GM18502 (cell line): ENCODE data around the gene PFKFB3.
"Not testable (repeated sequence)": the region's sequence is repeated elsewhere in the genome, so short reads cannot be mapped to it uniquely, and the experiment has no call there.

Experiments
- ATAC-seq: cut with Tn5 transposase; IDR thresholded peaks from one replicate; pipeline ENCODE4 v1.9.1; 2021; ENCODE audit warnings: mild to moderate bottlenecking; ENCODE audit not compliant: unreplicated experiment, poor library complexity

PFKFB3 gene

DNA sequence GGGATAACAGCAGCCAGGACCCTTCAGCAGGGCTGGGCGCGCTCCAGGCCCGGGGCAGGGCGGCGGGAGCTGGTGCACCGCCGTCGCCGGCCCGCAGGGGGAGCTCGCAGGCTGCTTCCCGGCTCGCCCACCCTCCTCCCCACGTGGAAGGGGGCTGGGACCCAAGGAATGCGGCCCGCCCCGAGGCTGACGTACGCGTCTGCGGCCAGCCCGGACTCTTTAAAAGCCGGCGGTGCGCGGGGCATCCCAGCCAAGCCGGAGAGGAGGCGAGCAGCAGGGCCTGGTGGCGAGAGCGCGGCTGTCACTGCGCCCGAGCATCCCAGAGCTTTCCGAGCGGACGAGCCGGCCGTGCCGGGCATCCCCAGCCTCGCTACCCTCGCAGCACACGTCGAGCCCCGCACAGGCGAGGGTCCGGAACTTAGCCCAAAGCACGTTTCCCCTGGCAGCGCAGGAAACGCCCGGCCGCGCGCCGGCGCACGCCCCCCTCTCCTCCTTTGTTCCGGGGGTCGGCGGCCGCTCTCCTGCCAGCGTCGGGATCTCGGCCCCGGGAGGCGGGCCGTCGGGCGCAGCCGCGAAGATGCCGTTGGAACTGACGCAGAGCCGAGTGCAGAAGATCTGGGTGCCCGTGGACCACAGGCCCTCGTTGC is at the start of gene PFKFB3:
TSS of gene PFKFB3 (plus strand) at position 249 of the 647 bp plus-strand sequence. CDS start at position 578, 329 bp downstream.
- ATAC-seq = peak; percentile 78

DNA sequence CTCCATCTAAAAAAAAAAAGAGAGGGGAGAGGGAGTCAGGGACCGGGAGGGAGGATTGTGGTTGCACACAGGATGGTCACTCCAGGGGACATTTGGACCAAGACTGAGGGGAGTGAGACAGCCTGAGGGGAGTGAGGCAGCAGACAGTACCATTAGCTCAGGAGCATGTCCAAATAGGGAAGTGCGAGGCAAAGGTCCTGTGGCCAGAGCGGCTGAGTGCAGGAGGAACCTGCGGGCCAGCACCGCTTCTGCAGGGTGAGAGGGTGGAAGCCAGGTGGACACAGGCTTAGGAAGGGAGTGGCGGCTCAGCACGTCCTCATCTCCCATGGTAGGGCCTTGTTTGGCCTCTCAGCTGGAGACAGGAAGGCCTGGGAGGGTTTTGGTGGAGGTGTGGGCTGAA is 48.9 kb upstream of the PFKFB3 start:
- no peak for ATAC-seq

- ATAC-seq = no peak
Measured at GRCh38 chr10:6154566-6154965, 48.2 kb upstream of the PFKFB3 start.

DNA sequence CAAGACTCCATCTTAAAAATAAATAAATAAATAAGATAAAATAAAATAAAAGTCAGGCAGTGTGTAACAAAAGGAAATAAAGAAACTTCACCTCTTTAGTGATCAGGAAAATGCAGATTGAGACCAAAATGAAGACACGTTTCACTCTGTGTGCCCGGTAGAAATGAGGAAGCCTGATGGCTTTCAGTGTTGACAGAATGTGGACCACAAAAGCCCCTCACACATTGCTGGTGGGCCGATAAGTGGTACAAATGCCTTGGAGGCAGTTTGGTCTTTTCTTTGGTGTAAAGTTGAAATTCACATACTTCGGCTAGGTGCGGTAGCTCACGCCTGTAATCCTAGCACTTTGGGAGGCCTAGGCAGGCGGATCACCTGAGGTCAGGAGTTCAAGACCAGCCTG is 44.5 kb upstream of the PFKFB3 start:
- no peak for ATAC-seq

DNA sequence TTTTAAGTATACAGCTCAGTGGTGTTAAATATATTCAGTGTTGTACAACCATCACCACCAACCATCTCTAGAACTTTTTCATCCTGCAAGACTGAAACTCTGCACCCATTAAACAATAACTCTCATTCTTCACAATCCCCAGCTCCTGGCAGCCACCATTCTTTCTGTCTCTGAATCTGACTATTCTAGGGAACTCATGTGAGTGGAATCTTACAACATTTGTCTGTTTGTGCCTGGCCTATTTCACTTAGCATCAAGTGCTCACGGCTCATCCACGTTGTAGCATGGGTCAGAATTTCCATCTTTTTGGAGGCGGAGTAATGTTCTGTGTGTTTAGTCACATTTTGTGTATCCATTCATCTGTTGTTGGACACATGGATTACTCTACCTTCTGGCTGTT is 40.8 kb upstream of the PFKFB3 start:
- no peak for ATAC-seq

- ATAC-seq = no peak
Measured at GRCh38 chr10:6162589-6163356, 40.0 kb upstream of the PFKFB3 start.

- peak; percentile 93 for ATAC-seq
Measured at GRCh38 chr10:6163364-6164270, 39.1 kb upstream of the PFKFB3 start.

- no peak for ATAC-seq
Measured at GRCh38 chr10:6164271-6165095, 38.2 kb upstream of the PFKFB3 start.

- ATAC-seq = no peak
Measured at GRCh38 chr10:6165221-6165725, 37.5 kb upstream of the PFKFB3 start.

GRCh38 chr10:6165933-6166332 is 36.8 kb upstream of the PFKFB3 start:
- not testable (repeated sequence) for ATAC-seq

GRCh38 chr10:6167456-6167855 is 35.3 kb upstream of the PFKFB3 start:
- ATAC-seq = no peak

DNA sequence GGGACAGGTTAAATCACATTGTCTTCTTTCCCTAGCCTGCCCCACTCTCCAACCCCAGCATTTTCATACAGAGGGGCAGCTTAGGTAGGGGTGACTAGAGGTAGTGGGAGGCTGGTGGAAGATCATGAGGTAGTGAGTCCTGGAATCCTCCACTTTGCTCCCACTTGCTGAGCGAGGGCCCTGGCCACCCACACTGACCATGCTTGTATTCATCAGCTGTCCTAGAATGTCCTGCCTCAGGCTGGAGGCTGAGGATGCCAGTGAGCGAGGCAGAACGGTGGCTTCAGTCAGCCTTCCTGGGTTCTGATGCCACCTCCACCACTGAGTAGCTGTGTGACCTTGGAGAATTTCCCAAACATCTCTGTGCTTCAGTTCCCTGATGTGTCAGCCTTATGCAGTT is 34.6 kb upstream of the PFKFB3 start:
- ATAC-seq = no peak

GRCh38 chr10:6170638-6171037 is 32.1 kb upstream of the PFKFB3 start:
- no peak for ATAC-seq

DNA sequence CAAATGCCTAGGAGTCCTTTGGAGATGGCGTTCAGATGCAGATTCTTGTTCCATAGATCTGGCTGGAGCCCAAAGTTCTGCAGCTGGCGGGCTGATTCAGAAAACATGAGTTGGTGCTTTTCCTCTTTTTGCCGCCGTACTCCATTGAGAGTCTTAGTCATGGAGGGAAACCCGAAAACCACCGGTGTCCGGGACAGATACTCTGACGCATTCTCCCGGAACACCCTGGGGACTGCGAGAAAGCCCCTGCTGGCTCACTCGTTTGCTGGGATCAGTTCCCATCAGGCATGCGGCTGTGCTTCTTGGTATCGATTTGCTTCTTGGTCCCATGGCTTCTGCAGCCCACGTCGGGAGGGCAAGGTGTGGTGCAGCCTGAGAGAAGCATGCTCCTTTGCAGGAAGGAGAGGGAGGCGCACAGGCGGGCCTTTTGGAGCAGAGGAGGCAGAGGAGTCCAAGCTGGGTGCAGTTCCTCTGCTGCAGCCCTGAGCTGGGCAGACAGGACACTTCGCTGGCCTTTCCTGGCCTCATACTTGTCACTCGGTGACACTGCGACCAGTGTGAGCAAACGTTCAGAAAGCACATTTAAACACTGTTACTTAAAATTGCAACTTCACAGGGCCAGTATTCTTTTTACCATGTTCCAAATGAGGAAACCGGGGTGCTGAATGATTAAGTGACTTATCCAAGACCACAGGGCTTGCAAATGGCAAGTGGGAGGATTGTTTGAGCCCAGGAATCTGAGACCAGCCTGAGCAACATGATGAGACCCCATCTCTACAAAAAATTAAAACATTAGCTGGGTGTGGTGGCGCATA is 30.6 kb upstream of the PFKFB3 start:
- peak; percentile 37 for ATAC-seq

- no peak for ATAC-seq
Measured at GRCh38 chr10:6173203-6173602, 29.5 kb upstream of the PFKFB3 start.

GRCh38 chr10:6174201-6174874 is 28.4 kb upstream of the PFKFB3 start:
- no peak for ATAC-seq

DNA sequence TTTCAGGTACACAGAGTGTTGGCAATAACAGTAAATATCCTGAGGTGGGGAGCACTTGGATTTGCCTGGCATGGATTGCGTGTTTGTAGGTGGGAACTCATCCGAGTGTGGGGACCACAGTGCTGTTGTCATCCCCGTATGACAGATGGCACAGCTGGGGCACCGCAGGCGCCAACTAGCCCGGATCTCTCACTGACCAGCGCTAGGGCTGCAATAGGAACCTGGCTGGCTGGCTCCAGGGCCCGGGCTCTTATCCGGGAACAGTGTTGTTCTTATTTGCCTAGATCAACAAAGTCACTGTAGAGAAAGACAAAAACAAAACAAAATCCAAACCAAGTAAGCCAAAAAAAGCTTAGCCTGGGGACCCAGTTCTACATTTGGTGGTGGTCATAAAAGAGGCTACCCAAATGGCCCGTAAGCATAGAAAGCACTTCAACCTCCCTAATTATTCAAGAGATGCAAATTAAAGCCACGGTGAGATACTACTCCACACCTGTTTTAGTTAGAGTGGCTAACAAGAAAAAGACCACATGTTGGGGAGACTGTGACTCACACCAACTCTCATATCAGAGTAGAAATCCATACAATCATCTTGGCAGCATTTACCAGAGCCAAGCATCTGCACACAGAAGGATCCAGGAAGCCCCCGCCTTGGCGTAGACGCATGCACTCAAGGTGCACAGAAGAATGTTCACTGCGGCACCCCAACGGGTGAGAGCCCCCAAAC is 27.2 kb upstream of the PFKFB3 start:
- ATAC-seq = no peak

DNA sequence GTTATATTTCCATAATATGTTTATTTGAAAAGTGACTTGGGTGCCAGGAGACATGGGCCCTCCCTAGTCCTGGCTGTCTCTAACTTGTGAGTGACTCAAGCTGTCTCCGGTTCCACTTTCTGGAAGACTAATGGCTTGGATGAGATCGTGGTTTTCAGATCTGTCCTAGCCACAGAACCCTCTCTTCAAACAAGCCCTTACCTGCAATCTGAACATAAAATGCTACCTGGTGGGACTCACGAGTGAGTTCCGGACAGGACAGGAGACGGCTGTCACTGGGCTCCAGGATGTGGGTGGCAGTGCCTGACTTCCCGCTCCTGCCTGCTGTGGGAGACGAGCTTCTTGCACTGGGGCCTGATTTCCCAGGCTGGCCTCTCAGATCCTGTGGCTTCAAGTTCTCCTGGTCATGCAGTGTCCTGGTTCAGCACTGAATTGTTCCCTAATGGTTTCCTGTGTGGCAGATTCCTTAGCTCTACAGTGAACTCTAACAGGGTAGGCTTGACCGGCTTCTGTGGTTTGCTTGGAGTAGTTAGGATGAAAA is 26.0 kb upstream of the PFKFB3 start:
- no peak for ATAC-seq
